HG03342 (cell line): ENCODE results near the gene TUBA8.

Source experiments
- ATAC-seq: cut with Tn5 transposase; IDR thresholded peaks from one replicate; pipeline ENCODE4 v1.9.1; 2021; ENCODE audit warnings: mild to moderate bottlenecking, moderate library complexity; ENCODE audit not compliant: unreplicated experiment

TUBA8 gene

GRCh38 chr22:18077087-18077638, 33.4 kb upstream of the TUBA8 start:
- ATAC-seq = no peak

- ATAC-seq = peak; percentile 92
Measured at GRCh38 chr22:18077639-18078328, 32.8 kb upstream of the TUBA8 start, which contains the start of gene PEX26. Gene PEX26, plus strand, starts transcription at chr22:18077990. Its CDS starts 387 bp downstream, at chr22:18078377.

- ATAC-seq = peak; percentile 8
Measured at GRCh38 chr22:18078329-18079041, 32.1 kb upstream of the TUBA8 start.

- no peak for ATAC-seq
Measured at GRCh38 chr22:18079706-18080233, 30.8 kb upstream of the TUBA8 start.

- no peak for ATAC-seq
Measured at GRCh38 chr22:18081416-18081815, 29.2 kb upstream of the TUBA8 start.

- no peak for ATAC-seq
Measured at GRCh38 chr22:18082467-18082866, 28.1 kb upstream of the TUBA8 start.

- ATAC-seq = no peak
Measured at GRCh38 chr22:18083406-18083805, 27.2 kb upstream of the TUBA8 start.

- ATAC-seq = no peak
Measured at GRCh38 chr22:18085188-18085587, 25.4 kb upstream of the TUBA8 start.

GRCh38 chr22:18087350-18087855, 23.2 kb upstream of the TUBA8 start:
- ATAC-seq = no peak

GRCh38 chr22:18088825-18089568, 21.6 kb upstream of the TUBA8 start:
- ATAC-seq = no peak

GRCh38 chr22:18090286-18090685, 20.3 kb upstream of the TUBA8 start:
- ATAC-seq = no peak

- ATAC-seq = no peak
Measured at GRCh38 chr22:18091478-18091877, 19.1 kb upstream of the TUBA8 start.

GRCh38 chr22:18091916-18092526, 18.6 kb upstream of the TUBA8 start:
- ATAC-seq = no peak

GRCh38 chr22:18093661-18094060, 16.9 kb upstream of the TUBA8 start:
- ATAC-seq = no peak

GRCh38 chr22:18095101-18095805, 15.4 kb upstream of the TUBA8 start:
- ATAC-seq = no peak

- no peak for ATAC-seq
Measured at GRCh38 chr22:18096823-18097222, 13.8 kb upstream of the TUBA8 start.

- ATAC-seq = no peak
Measured at GRCh38 chr22:18100781-18101180, 9.8 kb upstream of the TUBA8 start.

- no peak for ATAC-seq
Measured at GRCh38 chr22:18101536-18101935, 9.1 kb upstream of the TUBA8 start.

- ATAC-seq = no peak
Measured at GRCh38 chr22:18103527-18104269, 6.9 kb upstream of the TUBA8 start.
